IPS-18a (cell line): Measurements from ENCODE around the gene HOXC4.

ENCODE experiments used
- H3K27ac ChIP-seq: one replicate; pipeline ENCODE4 v1.5.1; 2013; ENCODE audit warnings: low read length
- H3K27me3 ChIP-seq: one replicate; pipeline ENCODE4 v1.6.1; 2013; ENCODE audit warnings: mild to moderate bottlenecking, low read length; ENCODE audit not compliant: control insufficient read depth, insufficient read depth
- H3K36me3 ChIP-seq: one replicate; pipeline ENCODE4 v1.6.1; 2013; ENCODE audit warnings: low read depth, low read length; ENCODE audit not compliant: control insufficient read depth
- H3K4me1 ChIP-seq: one replicate; pipeline ENCODE4 v1.6.1; 2013; ENCODE audit warnings: low read depth, low read length; ENCODE audit not compliant: control insufficient read depth
- H3K4me3 ChIP-seq: one replicate; pipeline ENCODE4 v1.5.1; 2013; ENCODE audit warnings: low read length
- H3K9ac ChIP-seq: one replicate; pipeline ENCODE4 v1.6.1; 2013; ENCODE audit warnings: mild to moderate bottlenecking, low read length, moderate library complexity
- H3K9me3 ChIP-seq: one replicate; pipeline ENCODE4 v1.6.1; 2013; ENCODE audit warnings: low read depth, low read length; ENCODE audit not compliant: control insufficient read depth

The HOXC4 gene

DNA sequence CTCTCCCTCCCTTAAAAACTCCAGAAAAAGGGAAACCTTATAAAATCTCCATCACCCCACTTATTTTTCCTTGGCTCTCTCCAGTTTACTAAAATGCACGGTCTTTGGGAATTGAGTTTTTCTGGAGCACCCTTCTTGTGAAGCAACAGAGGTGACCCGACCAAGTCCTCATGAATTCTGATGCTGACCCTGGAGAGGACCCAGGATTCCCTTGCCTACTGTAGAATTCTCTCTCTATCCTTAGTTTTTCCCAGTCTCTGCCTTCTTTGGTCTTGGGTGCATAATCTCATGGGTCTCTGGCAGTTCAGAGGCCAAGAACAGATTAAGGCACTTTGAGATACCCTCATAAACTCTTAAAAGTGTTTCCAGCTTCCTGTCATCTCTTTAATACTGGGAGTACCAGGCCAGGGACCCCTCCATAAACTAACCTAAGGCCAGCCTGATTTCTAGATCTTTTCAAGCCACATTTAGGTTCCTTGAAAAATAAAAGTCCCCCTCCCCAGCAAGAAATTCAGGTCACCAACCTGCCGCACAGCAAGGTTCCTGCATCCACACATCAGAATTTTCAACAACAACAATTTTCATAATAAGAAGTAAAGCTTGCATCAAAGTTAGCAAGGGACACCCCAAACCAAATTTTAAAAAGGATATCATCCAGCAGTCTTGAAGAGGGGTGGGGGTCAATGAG is 5.1 kb upstream of the HOXC4 start:
- Histone ChIP-seq H3K4me1 (no peaks in the 10 kb centered on the region), H3K9ac (no peak overlapping the region), H3K36me3 (no peaks in the 10 kb centered on the region), H3K27me3 (peaks cover 100% of the 10 kb centered on the region), H3K9me3 (no peaks in the 10 kb centered on the region), H3K4me3 (no peak overlapping the region), H3K27ac (no peak overlapping the region)

DNA sequence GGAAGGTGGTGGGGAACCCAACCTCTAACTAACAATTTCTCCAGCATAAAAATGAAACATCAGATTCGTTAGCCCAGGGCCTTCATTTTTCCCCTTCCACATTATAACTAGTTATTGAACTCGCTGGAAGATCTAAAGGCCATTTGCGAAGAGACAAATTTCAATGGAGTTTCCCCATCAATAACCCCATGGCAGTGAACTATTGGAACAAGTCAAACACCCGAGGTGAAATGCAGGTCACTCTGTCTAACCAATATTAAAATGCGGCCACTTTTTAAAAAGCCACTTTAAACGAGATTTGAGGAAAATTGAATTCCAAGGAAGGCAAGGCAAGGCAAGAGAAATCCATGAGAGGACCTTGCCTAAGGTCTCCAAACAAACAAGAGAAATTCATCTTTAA is 4.5 kb upstream of the HOXC4 start:
- Histone ChIP-seq H3K27me3 (peaks cover 100% of the 10 kb centered on the region), H3K4me1 (no peaks in the 10 kb centered on the region), H3K27ac (no peak overlapping the region), H3K4me3 (no peak overlapping the region), H3K9ac (no peak overlapping the region), H3K36me3 (no peaks in the 10 kb centered on the region), H3K9me3 (no peaks in the 10 kb centered on the region)

DNA sequence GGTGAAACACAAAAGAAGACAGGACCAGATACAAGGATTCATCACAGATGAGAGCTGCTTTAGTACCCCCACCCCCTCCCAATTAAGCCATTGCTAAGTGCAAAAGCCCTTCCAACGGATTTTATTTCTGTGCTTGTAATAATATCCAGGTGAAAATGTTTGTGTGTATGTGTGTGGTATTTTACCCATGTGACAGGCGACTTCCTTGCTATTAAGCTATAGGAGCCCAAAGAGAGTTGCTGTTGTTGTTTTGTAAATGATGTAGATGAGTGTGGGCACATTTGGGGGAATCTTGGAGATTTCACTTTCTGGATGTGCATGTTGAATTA is 3.2 kb upstream of the HOXC4 start:
- Histone ChIP-seq H3K9ac (no peak overlapping the region), H3K27me3 (peaks cover 100% of the 10 kb centered on the region), H3K27ac (no peak overlapping the region), H3K4me1 (no peaks in the 10 kb centered on the region), H3K9me3 (no peaks in the 10 kb centered on the region), H3K36me3 (no peaks in the 10 kb centered on the region), H3K4me3 (no peak overlapping the region)

DNA sequence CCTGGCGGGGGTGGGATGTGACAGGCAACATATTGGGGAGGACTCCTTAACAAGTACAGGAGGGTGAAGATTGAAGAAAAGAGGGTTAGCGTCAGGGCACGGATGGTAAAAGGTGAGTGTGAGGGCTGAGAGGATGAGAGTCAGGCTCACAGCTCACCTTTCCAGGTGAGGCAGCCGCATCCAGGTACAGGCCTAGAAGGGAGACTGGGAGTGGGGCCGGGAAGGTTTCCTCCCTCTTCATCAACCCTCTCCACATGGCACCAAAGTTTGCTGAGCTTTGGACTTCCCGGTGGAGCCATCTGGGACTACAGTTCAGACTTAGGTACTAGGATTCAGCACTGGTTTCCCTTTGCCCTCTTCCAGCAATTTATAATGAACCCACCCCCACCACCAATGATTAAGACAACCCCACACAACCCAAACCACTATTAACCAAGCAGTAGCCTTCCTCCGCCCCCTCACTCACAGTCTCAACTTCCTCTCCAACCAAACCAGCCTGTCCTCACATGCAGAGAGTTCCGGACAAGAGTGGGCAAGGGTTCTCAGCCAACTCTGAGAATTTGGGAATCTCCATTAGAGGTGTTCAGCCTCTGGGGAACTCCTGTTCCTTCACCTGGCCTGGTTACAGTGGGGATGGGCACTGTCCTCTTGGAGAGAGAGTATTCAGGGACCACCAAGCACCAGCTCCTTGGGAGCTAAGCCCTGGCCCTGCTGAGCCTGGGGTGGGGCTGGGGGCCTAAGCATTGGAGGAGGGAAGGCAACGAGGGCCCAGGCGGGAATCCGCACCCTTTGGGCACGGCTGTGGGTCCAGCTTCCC is 2.4 kb upstream of the HOXC4 start:
- Histone ChIP-seq H3K4me1 (peaks cover 2% of the 10 kb centered on the region), H3K36me3 (no peaks in the 10 kb centered on the region), H3K27me3 (peaks cover 100% of the 10 kb centered on the region), H3K9ac (no peak overlapping the region), H3K9me3 (no peaks in the 10 kb centered on the region), H3K4me3 (no peak overlapping the region), H3K27ac (no peak overlapping the region)

DNA sequence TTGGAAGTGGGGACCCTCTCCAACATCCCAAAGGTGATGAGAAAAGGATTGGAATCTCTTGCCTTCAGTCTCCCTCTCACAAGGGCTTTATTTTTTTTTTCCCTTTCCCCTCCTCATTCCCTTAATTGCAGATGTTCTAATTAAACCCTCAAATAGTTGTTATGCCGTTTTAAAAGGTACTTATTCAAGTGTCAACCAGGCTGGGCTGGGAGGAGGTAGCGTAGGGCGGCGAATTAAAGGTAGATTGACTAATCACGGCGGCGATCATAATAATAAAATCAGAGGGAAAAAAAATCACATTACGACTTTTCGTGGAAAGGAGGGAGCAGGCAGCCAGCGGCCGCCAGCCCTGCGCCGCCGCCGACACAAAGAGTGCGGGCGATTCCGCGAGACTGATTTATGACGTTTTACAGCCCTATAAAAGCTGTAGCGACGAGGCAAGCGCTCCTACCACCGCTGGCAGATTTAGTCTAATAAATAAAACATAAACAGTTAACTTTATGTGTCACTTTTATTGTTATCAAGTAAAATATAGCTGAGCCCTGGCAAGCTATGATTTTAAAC is 1.7 kb upstream of the HOXC4 start:
- no peaks in the 10 kb centered on the region for H3K36me3 ChIP-seq
- H3K27me3 ChIP-seq: peaks cover 100% of the 10 kb centered on the region
- H3K4me1 ChIP-seq: peaks cover 4% of the 10 kb centered on the region
- H3K9me3 ChIP-seq: no peaks in the 10 kb centered on the region
- H3K9ac ChIP-seq: no peak overlapping the region
- no peak overlapping the region for H3K4me3 ChIP-seq
- no peak overlapping the region for H3K27ac ChIP-seq

DNA sequence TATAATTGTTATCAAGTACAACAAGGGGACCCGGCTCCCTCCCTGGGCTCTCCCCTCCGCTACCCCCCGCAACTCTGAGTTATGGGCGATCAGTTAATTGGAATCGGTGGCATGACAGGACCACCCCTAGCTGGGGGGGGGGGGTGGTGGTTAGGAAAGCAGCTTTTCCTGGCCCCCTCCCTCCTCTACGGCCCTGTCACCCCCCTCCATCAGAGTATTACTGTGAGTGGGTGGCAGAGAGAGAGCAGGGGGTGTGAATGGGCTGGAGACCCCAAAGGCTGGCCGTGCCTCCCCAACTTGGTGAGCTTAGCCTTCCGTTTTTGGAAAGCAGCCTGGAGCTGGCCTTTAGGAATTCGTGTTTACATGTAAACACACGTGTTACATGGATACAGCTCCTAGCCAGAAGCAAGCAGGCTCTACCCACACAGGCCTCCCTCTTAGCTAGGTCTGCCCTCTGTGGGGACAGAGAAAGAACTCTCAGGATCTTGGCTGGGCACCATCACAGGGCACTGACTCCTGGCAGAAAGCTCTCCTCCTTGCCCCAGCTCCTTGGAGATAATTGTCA is 1.1 kb upstream of the HOXC4 start:
- no peak overlapping the region for H3K9ac ChIP-seq
- H3K4me3 ChIP-seq: no peak overlapping the region
- H3K36me3 ChIP-seq: no peaks in the 10 kb centered on the region
- peaks cover 100% of the 10 kb centered on the region for H3K27me3 ChIP-seq
- H3K4me1 ChIP-seq: peaks cover 4% of the 10 kb centered on the region
- H3K9me3 ChIP-seq: no peaks in the 10 kb centered on the region
- no peak overlapping the region for H3K27ac ChIP-seq

DNA sequence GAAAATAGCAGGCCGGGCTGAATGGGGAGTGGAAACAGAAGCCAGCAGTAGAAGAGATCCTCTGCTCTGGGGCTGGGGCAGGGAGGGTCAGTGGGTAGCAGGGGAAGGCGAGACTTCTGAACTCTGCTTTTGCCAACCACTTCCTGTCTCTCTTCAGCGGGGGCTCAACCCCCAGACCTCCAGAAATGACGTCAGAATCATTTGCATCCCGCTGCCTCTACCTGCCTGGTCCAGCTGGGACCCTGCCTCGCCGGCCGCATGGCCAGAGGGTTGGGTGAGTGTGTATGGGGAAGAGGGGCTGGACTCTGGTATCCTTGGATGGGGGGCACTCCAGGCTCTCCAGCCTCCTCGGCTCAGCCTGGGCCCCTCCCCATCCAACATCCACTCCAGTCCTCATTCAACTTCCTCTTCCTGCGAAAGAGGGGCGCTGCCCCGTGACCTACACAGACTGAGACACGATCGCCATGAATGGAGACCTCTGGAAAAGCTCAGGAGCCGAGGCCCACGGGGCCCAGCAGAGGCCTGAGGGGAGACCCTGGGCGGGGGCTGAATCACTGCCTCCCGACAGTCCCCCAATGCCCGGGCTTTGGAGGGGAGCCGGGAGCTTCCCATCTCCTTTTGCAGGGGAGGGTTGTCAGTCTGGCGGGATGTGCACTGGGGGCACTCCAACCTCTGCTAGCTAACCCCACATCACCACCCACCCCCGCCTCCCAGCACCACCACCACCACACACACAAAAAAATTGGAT is 458 bp upstream of the HOXC4 start:
- H3K27ac ChIP-seq: no peak overlapping the region
- H3K4me3 ChIP-seq: peak overlapping the region; percentile 32
- peaks cover 100% of the 10 kb centered on the region for H3K27me3 ChIP-seq
- no peaks in the 10 kb centered on the region for H3K9me3 ChIP-seq
- no peak overlapping the region for H3K9ac ChIP-seq
- H3K36me3 ChIP-seq: no peaks in the 10 kb centered on the region
- H3K4me1 ChIP-seq: peaks cover 5% of the 10 kb centered on the region

DNA sequence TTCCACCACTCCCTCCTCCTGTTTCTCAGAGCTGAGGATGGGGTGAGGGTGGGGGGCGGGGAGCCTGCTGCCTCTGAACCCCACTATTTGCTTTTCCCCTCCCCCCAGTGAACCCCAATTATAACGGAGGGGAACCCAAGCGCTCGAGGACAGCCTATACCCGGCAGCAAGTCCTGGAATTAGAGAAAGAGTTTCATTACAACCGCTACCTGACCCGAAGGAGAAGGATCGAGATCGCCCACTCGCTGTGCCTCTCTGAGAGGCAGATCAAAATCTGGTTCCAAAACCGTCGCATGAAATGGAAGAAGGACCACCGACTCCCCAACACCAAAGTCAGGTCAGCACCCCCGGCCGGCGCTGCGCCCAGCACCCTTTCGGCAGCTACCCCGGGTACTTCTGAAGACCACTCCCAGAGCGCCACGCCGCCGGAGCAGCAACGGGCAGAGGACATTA is 1.1 kb downstream of the HOXC4 start:
- Histone ChIP-seq H3K4me1 (peaks cover 11% of the 10 kb centered on the region), H3K4me3 (no peak overlapping the region), H3K36me3 (no peaks in the 10 kb centered on the region), H3K9me3 (no peaks in the 10 kb centered on the region), H3K9ac (no peak overlapping the region), H3K27ac (no peak overlapping the region), H3K27me3 (peaks cover 100% of the 10 kb centered on the region)

DNA sequence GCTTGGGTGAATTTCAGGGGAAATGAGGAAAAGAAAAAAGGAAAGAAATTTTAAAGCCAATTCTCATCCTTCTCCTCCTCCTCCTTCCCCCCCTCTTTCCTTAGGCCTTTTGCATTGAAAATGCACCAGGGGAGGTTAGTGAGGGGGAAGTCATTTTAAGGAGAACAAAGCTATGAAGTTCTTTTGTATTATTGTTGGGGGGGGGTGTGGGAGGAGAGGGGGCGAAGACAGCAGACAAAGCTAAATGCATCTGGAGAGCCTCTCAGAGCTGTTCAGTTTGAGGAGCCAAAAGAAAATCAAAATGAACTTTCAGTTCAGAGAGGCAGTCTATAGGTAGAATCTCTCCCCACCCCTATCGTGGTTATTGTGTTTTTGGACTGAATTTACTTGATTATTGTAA is 1.9 kb downstream of the HOXC4 start:
- peaks cover 100% of the 10 kb centered on the region for H3K27me3 ChIP-seq
- no peak overlapping the region for H3K9ac ChIP-seq
- no peaks in the 10 kb centered on the region for H3K9me3 ChIP-seq
- H3K4me1 ChIP-seq: peaks cover 11% of the 10 kb centered on the region
- H3K27ac ChIP-seq: no peak overlapping the region
- no peaks in the 10 kb centered on the region for H3K36me3 ChIP-seq
- no peak overlapping the region for H3K4me3 ChIP-seq

DNA sequence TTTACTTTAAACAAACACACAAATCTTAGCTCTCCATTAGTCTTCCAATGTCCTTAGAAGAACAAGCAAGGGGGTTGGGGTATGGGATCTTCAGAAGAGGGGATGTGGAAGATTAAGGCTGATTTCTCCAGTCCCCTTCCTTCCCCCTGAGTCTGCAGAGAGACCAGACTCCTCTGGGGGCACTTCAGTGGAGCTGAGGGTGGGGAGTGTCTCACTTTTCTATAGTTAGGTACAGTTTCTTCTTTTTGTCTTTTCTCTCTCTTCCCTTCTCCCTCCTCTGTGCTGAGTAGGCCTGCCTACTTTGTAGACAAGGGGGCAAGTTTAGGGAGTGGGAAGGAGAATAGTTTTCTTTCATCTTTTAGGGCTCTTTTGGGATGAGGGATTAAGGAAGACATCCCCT is 2.5 kb downstream of the HOXC4 start:
- peaks cover 13% of the 10 kb centered on the region for H3K4me1 ChIP-seq
- H3K27me3 ChIP-seq: peaks cover 100% of the 10 kb centered on the region
- H3K4me3 ChIP-seq: no peak overlapping the region
- no peaks in the 10 kb centered on the region for H3K9me3 ChIP-seq
- no peaks in the 10 kb centered on the region for H3K36me3 ChIP-seq
- no peak overlapping the region for H3K9ac ChIP-seq
- no peak overlapping the region for H3K27ac ChIP-seq

DNA sequence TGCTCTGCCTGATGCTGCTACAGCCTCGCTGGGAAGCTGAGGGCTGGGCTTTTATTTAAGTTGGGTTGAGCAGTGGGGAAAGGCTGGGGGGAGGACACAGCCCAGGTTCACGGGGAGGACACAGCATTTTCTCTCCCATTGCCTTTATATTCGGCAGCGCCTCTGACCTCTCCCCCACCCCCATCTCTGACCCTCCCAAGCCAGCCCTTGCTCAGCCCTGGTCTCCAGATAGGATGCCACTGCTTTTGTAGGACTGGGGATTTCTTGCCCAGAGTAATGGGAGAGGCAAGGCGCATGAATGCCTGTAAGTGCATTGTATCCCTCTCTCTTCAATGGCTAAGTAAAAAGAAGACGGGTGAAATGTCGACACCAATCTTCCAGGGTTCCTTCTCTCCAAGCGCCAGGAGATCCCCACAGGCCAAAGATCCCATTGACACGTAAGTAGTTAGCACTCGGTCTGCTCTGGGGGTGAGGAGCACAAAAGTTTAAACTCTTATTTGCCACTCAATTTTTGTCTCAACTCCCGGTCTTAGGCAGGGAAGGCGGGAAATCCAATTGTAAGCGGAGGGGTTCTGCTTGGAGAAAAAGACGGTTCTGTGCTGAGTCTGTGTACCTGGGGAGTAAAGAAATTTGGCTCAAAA is 4.6 kb downstream of the HOXC4 start:
- H3K4me1 ChIP-seq: peaks cover 21% of the 10 kb centered on the region
- no peak overlapping the region for H3K27ac ChIP-seq
- no peak overlapping the region for H3K4me3 ChIP-seq
- no peak overlapping the region for H3K9ac ChIP-seq
- no peaks in the 10 kb centered on the region for H3K9me3 ChIP-seq
- H3K36me3 ChIP-seq: no peaks in the 10 kb centered on the region
- peaks cover 100% of the 10 kb centered on the region for H3K27me3 ChIP-seq
